Activated CD4-positive, alpha-beta memory T cell treated with anti-CD3 and anti-CD28 coated beads, Interleukin-2, amount 10 ng/mL, durations not matched to agents 7 days and 5 days (primary cell): ENCODE measurements around the gene ITGB2. TPM values are rescaled to one million over a fixed set of nuclear protein-coding genes. Genes with fewer than 3 reads are reported as not detected.

Source experiments
- CTCF ChIA-PET: fragments of 350-600 bp; sonication (Branson Sonifier 250); formaldehyde crosslinking; loops from one replicate; lab custom pipeline; 2021; ENCODE audit warnings: antibody characterized with exemption, inconsistent platforms; lab: Charles Lee
- POLR2A ChIA-PET: fragments of 350-600 bp; sonication (Branson Sonifier 250); formaldehyde crosslinking; loops from one replicate; lab custom pipeline; 2021; ENCODE audit warnings: antibody characterized with exemption; lab: Charles Lee
- DNase-seq: peaks from one replicate; pipeline ENCODE4 v3.0.0-alpha.2; 2020
- H3K27ac Mint-ChIP-seq: one replicate; pipeline ENCODE4 v1.8.0; 2021; ENCODE audit warnings: mild to moderate bottlenecking, mixed read lengths
- H3K27me3 Mint-ChIP-seq: one replicate; pipeline ENCODE4 v1.8.0; 2021; ENCODE audit warnings: mixed read lengths
- H3K36me3 Mint-ChIP-seq: one replicate; pipeline ENCODE4 v1.8.0; 2021; ENCODE audit warnings: low read depth, mixed read lengths
- H3K4me1 Mint-ChIP-seq: one replicate; pipeline ENCODE4 v1.8.0; 2021; ENCODE audit warnings: mixed read lengths
- H3K4me3 Mint-ChIP-seq: one replicate; pipeline ENCODE4 v1.8.0; 2021; ENCODE audit warnings: mild to moderate bottlenecking, mixed read lengths
- H3K9me3 Mint-ChIP-seq: one replicate; pipeline ENCODE4 v1.8.0; 2021; ENCODE audit warnings: mixed read lengths
- total RNA-seq, 2 experiments: library from RNA; stranded (reverse); gene quantifications; one replicate each; pipeline ENCODE4 v1.2.3, GENCODE V29; 2021

ITGB2 gene
- total RNA-seq, 2 experiments from 2014 or later, result 631 to 642 TPM

DNA sequence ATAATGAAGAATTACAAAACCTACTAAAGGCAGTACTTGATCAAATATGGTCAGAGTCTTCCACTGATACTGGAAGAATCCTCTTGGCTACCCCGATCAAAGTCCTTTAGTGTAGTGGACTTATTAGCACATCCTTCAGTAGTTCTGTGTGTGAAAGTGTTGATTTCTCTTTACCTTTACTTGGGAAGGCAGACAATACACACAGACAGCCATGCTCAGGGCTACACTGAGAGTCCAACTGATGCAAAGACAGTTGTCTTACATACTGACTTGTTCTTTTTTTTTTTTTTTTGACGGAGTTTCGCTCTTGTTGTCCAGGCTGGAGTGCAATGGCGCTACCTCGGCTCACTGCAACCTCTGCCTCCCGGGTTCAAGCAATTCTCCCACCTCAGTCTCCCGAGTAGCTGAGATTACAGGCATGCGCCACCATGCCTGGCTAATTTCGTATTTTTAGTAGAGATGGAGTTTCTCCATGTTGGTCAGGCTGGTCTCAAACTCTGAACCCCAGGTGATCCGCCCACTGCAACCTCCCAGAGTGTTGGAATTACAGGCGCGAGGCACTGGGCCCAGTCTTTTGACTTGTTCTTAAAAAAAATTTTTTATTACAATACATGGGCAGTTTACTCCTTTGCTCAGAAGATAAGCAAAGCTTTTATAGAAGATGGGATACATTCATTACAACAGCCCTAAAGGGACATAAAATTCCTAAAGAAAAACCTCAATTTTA is 43.7 kb downstream of the ITGB2 start:
- Mint-ChIP-seq H3K4me1 (peaks cover 45% of the 10 kb centered on the region), H3K27me3 (no peaks in the 10 kb centered on the region), H3K9me3 (no peaks in the 10 kb centered on the region), H3K36me3 (peaks cover 10% of the 10 kb centered on the region), H3K4me3 (no peak overlapping the region), H3K27ac (no peak overlapping the region)
- ChIA-PET POLR2A (interaction anchor here (1.1 to 5.2 kb wide), 4 partner anchors 10 to 75 kb away, joined by 4 to 76 read pairs (median 9); partner anchors contain the start of gene UBE2G2), CTCF (interaction anchor here (1.0 to 7.3 kb wide), 5 partner anchors 16 to 76 kb away, joined by 3 to 84 read pairs (median 6); partner anchors contain the start of gene UBE2G2)
- no peak for DNase-seq

DNA sequence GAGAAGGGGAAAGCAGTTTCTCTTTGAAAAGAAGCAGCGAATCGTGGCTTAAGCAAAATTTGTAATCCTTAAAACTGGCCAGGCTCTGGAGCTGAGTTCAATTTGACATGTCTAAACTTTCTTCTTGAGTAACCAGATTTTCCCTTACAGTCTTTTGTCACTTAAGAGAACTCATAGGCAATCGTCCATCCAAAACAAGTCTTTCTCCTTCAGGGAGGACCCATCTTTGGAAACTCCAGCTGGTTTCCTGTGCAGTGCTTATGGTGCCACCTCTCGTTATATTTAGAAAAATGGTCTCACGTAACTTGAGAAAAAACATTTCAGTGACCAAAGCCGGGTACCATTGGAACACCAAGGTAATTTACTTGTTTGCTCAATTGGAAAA is 45.4 kb downstream of the ITGB2 start:
- Mint-ChIP-seq H3K9me3 (no peaks in the 10 kb centered on the region), H3K27me3 (no peaks in the 10 kb centered on the region), H3K27ac (peak overlapping the region; percentile 92), H3K36me3 (peaks cover 14% of the 10 kb centered on the region), H3K4me3 (peak overlapping the region; percentile 93), H3K4me1 (peaks cover 45% of the 10 kb centered on the region)
- CTCF ChIA-PET, result interaction anchor here (0.5 to 7.3 kb wide), 12 partner anchors 8 to 104 kb away, joined by 3 to 84 read pairs (median 4); partner anchors contain the start of genes SUMO3 and UBE2G2
- DNase-seq, result no peak
- POLR2A ChIA-PET, result interaction anchor here (0.7 to 5.2 kb wide), 17 partner anchors 9 to 74 kb away, joined by 3 to 76 read pairs (median 6); partner anchors contain the start of genes SLX9, SUMO3 and UBE2G2

DNA sequence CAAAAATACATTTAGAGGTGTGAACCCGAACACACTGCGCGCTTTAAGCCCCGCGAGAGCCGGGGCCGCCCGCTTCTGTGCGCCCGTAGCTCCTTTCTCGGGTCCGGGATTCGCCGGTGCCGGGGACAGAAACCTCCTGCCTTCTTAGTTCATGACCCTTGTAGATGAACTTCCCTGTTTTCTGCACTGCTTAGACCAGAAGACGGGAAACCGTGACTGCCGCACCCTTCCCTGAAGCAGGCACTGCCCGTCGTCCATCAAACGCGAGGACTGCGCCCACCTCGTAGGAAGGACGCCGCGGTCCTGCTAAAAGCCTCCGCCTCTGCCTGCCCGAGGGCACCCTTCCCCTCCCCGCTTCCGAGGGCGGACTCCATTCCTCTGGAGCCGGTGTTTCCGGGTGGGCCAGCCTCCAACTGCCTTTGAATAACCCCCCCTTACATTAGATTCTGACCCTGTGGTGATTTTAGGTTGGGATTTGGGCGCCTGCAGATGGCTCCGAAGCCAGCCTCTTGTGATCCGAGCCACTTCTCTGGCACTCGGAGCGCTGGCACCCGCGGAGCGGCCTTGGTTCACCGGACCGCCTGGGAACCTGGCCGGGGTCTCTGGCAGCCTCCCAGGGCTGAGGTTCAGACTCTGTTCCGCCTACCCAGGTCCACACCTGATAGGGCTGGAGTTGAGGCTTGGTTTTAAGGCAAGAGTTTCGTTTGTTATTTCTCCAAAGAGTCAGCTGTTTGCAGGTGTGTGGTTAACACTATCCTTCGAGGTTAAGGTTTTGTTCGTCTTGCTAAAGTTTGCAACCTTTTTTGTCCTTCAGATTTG is 46.0 kb downstream of the ITGB2 start:
- Mint-ChIP-seq H3K36me3 (peaks cover 14% of the 10 kb centered on the region), H3K9me3 (no peaks in the 10 kb centered on the region), H3K4me1 (peaks cover 50% of the 10 kb centered on the region), H3K27ac (peak overlapping the region; percentile 92), H3K4me3 (peak overlapping the region; percentile 93), H3K27me3 (no peaks in the 10 kb centered on the region)
- CTCF ChIA-PET, result interaction anchor here (0.5 to 7.3 kb wide), 15 partner anchors 9 to 104 kb away, joined by 3 to 84 read pairs (median 4); partner anchors contain the start of genes SUMO3 and UBE2G2
- peak; percentile 48 for DNase-seq
- POLR2A ChIA-PET, result interaction anchor here (0.6 to 5.2 kb wide), 30 partner anchors 9 to 1448 kb away, joined by 3 to 76 read pairs (median 6); partner anchors contain the start of genes ITGB2, KRTAP12-3, SUMO3 and UBE2G2

DNA sequence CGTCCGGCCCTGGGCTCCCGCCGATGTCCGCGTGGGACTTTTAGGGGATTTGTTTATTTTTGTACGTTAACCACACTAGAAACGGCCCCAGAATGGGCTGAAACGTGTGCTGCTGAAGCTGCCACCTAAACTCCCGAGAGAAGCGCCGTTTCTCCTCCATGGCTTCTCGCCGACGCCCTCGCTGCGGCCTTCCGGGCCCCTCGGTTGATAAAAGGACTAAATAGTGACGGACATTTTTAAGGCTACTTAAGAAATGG is 46.5 kb downstream of the ITGB2 start:
- Mint-ChIP-seq H3K27me3 (no peaks in the 10 kb centered on the region), H3K27ac (peak overlapping the region; percentile 92), H3K9me3 (no peaks in the 10 kb centered on the region), H3K4me3 (peak overlapping the region; percentile 93), H3K4me1 (peaks cover 53% of the 10 kb centered on the region), H3K36me3 (peaks cover 14% of the 10 kb centered on the region)
- CTCF ChIA-PET, result interaction anchor here (1.0 to 7.3 kb wide), 10 partner anchors 9 to 202 kb away, joined by 3 to 84 read pairs (median 4); partner anchors contain the start of genes SUMO3 and UBE2G2
- no peak for DNase-seq
- POLR2A ChIA-PET, result interaction anchor here (0.6 to 5.2 kb wide), 25 partner anchors 10 to 1449 kb away, joined by 3 to 76 read pairs (median 6); partner anchors contain the start of genes ITGB2, KRTAP12-3, SLX9 and UBE2G2

DNA sequence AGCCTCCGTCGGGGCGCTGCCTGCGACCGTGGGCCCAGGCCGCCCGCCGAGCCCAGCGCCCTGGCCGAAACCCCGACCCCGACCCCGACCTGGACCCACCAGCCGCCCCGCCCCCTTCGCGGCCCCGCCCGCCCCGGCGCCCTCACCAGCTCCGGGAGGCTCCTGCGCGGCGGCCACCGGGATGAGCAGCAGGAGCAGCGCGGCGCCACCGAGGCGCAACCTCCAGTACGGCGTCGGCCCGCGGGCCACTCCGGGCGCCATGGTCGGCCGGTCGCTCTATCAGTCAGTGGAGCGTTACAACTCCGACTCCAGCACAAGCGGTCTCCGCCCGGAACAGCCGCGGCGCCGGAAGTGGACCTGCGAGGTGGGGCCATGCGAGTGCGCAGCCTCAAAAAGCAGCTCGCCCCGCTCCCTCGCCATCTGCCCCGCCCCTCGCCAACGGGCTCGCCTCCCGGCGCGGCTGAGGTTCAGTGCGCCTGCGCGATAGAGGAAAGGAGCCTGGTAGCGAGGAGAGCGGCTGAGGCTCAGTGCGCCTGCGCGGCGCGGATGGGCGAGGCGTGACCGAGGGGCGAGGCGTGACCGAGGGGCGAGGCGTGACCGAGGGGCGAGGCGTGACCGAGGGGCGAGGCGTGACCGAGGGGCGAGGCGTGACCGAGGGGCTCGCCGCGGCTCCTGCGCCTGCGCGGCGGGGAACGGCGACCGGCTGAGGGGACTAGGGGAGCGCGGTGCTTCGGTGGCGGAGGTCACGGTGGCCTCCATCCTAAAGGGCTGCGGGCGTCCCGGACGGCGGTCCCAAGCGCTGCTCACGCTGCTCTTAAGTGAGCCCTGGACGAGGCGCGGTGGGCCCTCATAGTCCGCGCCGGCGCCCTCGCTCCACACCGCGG is 47.1 kb downstream of the ITGB2 start, which contains the start of gene PTTG1IP:
Gene PTTG1IP (minus strand): TSS at position 335 of the 884 bp plus-strand sequence. CDS start 74 bp downstream, at position 261.
- Mint-ChIP-seq H3K4me1 (peaks cover 59% of the 10 kb centered on the region), H3K27me3 (no peaks in the 10 kb centered on the region), H3K4me3 (peak within 1 kb of the TSS; percentile 93), H3K36me3 (peaks cover 16% of the 10 kb centered on the region), H3K9me3 (no peaks in the 10 kb centered on the region), H3K27ac (peak within 1 kb of the TSS; percentile 92)
- ChIA-PET CTCF (interaction anchor here (1.0 to 7.3 kb wide), 14 partner anchors 10 to 264 kb away, joined by 3 to 84 read pairs (median 4); partner anchors contain the start of genes SUMO3 and UBE2G2), POLR2A (interaction anchor here (0.6 to 5.2 kb wide), 31 partner anchors 8 to 1449 kb away, joined by 3 to 76 read pairs (median 5); partner anchors contain the start of genes ADARB1, ITGB2, KRTAP12-3 and SLX9)
- DNase-seq, result peak; percentile 100

DNA sequence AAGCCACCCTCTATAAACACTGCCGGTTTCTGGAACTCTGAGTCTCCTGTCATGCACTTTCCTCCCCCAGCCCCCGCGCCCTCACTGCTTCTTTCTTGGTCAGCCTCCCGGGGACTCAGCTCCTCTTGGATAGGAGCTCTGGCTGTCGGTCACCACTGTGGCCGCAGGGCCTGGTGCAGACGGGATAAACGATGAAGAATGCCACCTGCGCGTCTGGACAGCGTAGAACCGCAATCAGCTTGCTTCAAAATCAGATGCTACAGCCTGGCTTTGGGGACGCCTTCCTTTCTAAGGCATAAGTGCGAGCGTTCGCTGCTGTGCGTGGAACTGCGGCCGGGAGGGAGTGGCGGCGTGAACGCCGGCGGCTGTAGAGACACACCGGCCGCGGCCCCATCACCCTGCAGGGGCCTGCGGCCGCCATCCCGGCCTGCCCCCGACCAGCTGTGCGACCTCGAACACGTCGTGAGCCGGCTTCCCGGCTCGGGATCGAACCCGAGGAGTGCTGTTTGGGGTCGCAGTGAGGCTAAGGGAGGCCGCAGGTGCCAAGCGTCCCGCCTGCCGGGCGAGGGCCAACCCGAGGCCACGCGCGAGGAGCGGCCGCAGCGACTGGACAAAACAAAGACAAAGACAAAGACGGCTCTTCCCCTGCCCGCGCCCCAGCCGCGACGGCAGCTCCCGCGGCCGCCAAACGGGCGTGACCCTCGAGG is 47.9 kb downstream of the ITGB2 start:
- CTCF ChIA-PET, result interaction anchor here (1.0 to 7.3 kb wide), 11 partner anchors 18 to 265 kb away, joined by 3 to 84 read pairs (median 4); partner anchors contain the start of gene UBE2G2
- POLR2A ChIA-PET, result interaction anchor here (1.0 to 5.2 kb wide), 23 partner anchors 9 to 789 kb away, joined by 3 to 76 read pairs (median 6); partner anchors contain the start of genes ADARB1, ITGB2, SLX9 and SUMO3
- H3K27ac Mint-ChIP-seq, result peak overlapping the region; percentile 77
- H3K4me1 Mint-ChIP-seq, result peaks cover 67% of the 10 kb centered on the region
- no peaks in the 10 kb centered on the region for H3K9me3 Mint-ChIP-seq
- H3K27me3 Mint-ChIP-seq, result no peaks in the 10 kb centered on the region
- peak overlapping the region; percentile 93 for H3K4me3 Mint-ChIP-seq
- peaks cover 22% of the 10 kb centered on the region for H3K36me3 Mint-ChIP-seq
- DNase-seq, result no peak

DNA sequence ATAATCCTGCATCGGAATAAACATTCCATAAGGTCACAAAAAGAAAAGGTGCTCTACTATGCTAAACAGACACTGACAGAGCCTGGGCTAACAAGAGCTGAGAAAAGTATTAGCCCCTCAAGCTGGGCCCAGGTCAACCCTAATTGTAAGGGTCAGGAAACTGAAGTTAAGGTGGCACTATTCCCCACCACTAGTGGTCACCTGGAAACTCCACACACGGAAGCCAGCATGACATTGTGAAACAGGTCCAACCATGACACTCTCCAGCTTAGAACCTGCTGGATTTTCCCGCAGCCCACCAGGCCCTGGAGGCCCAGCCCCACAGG is 48.4 kb downstream of the ITGB2 start:
- Mint-ChIP-seq H3K4me1 (peaks cover 72% of the 10 kb centered on the region), H3K9me3 (no peaks in the 10 kb centered on the region), H3K36me3 (peaks cover 25% of the 10 kb centered on the region), H3K27me3 (no peaks in the 10 kb centered on the region), H3K4me3 (peak overlapping the region; percentile 93), H3K27ac (peak overlapping the region; percentile 77)
- CTCF ChIA-PET, result interaction anchor here (1.4 to 7.3 kb wide), 3 partner anchors 60 to 79 kb away, joined by 5 to 84 read pairs (median 21); partner anchors contain the start of gene UBE2G2
- POLR2A ChIA-PET, result interaction anchor here (1.0 to 5.2 kb wide), 14 partner anchors 9 to 789 kb away, joined by 3 to 76 read pairs (median 6); partner anchors contain the start of genes ADARB1, ITGB2, SUMO3 and UBE2G2
- DNase-seq, result no peak

DNA sequence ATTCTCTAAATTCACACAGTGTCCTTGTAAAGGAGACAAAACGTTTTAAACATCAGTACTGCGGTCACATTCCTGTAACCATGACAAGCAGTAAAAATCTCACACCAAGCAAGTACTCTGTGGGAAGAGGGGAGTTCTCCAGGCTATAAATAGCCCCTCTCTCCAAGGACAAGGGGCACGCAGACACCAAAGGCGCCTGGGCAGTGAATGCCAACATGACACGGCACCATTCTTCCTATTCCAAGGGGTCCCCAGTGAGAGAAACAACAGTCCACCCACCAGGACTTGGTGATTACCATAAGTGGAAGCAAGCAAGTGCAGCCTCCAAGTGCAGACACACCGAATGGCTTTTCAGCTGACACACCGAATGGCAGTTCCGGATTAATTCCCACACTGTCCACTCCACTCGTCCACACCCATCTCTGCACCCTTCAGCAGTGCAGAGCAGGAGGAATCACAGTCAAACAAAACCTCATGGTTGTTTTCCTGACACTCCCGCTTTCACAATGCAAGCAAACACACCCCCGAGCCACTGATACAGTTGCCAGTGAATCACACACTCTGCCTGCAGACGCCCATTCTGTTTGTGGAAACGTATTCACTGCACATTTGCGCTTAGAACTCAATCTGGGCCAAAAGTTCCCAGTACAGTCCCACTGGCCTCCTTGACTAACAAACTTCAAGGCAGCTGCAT is 49.0 kb downstream of the ITGB2 start:
- peaks cover 78% of the 10 kb centered on the region for H3K4me1 Mint-ChIP-seq
- H3K27ac Mint-ChIP-seq, result peak overlapping the region; percentile 77
- no peaks in the 10 kb centered on the region for H3K9me3 Mint-ChIP-seq
- ChIA-PET POLR2A (interaction anchor here (1.0 to 5.2 kb wide), 11 partner anchors 12 to 70 kb away, joined by 3 to 76 read pairs (median 6); partner anchors contain the start of genes ITGB2, SUMO3 and UBE2G2), CTCF (interaction anchor here (1.4 to 7.3 kb wide), 3 partner anchors 60 to 78 kb away, joined by 5 to 84 read pairs (median 21); partner anchors contain the start of gene UBE2G2)
- H3K27me3 Mint-ChIP-seq, result no peaks in the 10 kb centered on the region
- peak overlapping the region; percentile 93 for H3K4me3 Mint-ChIP-seq
- no peak for DNase-seq
- peaks cover 29% of the 10 kb centered on the region for H3K36me3 Mint-ChIP-seq

DNA sequence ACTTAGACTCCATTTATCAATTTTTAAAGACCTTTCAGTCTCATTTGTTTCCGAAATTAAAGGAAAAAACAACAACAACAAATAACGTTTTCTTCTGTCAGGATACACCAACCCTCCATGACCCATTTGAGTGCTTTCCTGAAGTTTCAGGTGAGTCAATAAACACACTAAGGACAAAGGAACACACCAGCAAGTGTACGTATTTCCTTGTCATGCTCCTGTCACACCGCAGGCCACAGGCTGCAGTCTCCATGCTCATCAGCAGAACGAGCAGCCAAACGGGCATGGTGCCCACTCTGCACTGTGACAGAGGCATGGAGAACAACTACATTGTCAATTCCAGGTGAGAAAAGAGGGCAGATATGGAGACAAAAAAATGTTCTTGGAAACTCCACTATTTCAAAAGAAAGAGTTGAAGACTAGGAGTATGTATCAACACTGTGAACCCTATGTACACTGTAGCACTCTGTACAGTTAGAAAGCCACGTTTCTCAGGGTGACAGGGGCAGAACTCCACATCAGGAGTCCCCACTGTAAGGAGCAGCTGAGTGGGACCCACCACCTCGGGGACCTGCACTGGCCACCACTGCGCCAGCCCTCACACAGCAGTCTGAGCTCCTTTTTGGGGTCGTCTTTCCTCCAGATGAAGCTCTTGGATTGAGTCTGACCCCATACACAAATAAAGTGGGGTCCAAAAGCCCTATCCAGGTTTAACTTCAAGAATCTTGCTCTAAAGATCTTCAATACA is 49.8 kb downstream of the ITGB2 start:
- H3K4me3 Mint-ChIP-seq, result peak overlapping the region; percentile 93
- peak overlapping the region; percentile 75 for H3K27ac Mint-ChIP-seq
- no peaks in the 10 kb centered on the region for H3K9me3 Mint-ChIP-seq
- ChIA-PET CTCF (interaction anchor here (7.3 kb wide), 1 partner anchor 70 kb away, joined by 84 read pairs; the partner anchor contains the start of gene UBE2G2), POLR2A (interaction anchor here (1.0 to 4.0 kb wide), 4 partner anchors 25 to 56 kb away, joined by 3 to 20 read pairs (median 4); partner anchors contain the start of genes ITGB2 and SUMO3)
- H3K36me3 Mint-ChIP-seq, result peaks cover 32% of the 10 kb centered on the region
- no peak for DNase-seq
- peaks cover 80% of the 10 kb centered on the region for H3K4me1 Mint-ChIP-seq
- no peaks in the 10 kb centered on the region for H3K27me3 Mint-ChIP-seq
